Neuronal stem cell (in vitro differentiated cells): Measurements from ENCODE around the gene PSMB8.
A peak's percentile ranks its signal among the peaks of the same experiment; 100 is the strongest.
"Not testable (repeated sequence)": the region's sequence is repeated elsewhere in the genome, so short reads cannot be mapped to it uniquely, and the experiment has no call there.

ENCODE experiments used
- DNase-seq: peaks from one replicate; pipeline ENCODE4 v3.0.0-alpha.2; 2013; ENCODE audit warnings: low spot score
- H2AFZ ChIP-seq: one replicate; pipeline ENCODE4 v1.6.1; 2013; ENCODE audit warnings: mild to moderate bottlenecking, low read length, inconsistent platforms
- H2AK5ac ChIP-seq: 2 replicates; pipeline ENCODE4 v1.6.1; 2013; ENCODE audit warnings: low read depth, mild to moderate bottlenecking, inconsistent platforms, low read length, moderate library complexity, mixed read lengths
- H2BK120ac ChIP-seq: 2 replicates; pipeline ENCODE4 v1.6.1; 2013; ENCODE audit warnings: low read depth, mild to moderate bottlenecking, inconsistent platforms, low read length, moderate library complexity, mixed read lengths
- H2BK12ac ChIP-seq: one replicate; pipeline ENCODE4 v1.6.1; 2013; ENCODE audit warnings: low read length, inconsistent platforms
- H2BK15ac ChIP-seq: 2 replicates; pipeline ENCODE4 v1.6.1; 2013; ENCODE audit warnings: mild to moderate bottlenecking, low read length, inconsistent platforms, mixed read lengths
- H2BK5ac ChIP-seq: one replicate; pipeline ENCODE4 v1.6.1; 2013; ENCODE audit warnings: inconsistent platforms, mild to moderate bottlenecking, low read length, moderate library complexity
- H3K14ac ChIP-seq: one replicate; pipeline ENCODE4 v1.6.1; 2013; ENCODE audit warnings: low read length, inconsistent platforms
- H3K18ac ChIP-seq: 2 replicates; pipeline ENCODE4 v1.6.1; 2013; ENCODE audit warnings: low read length, inconsistent platforms
- H3K23ac ChIP-seq: 2 replicates; pipeline ENCODE4 v1.6.1; 2013; ENCODE audit warnings: low read depth, mild to moderate bottlenecking, mixed read lengths, low read length, inconsistent platforms; ENCODE audit not compliant: poor library complexity
- H3K27ac ChIP-seq: replicated peaks from 3 replicates; pipeline ENCODE4 v1.5.1; 2013; ENCODE audit warnings: low read length, inconsistent platforms
- H3K27me3 ChIP-seq, 3 experiments: 2 replicates each; pipeline ENCODE4 v1.6.1; 2013; ENCODE audit warnings: low read length in 3 of 3, mild to moderate bottlenecking in 2 of 3, inconsistent platforms in 1 of 3, low read depth in 1 of 3, mixed read lengths in 1 of 3, moderate library complexity in 1 of 3; ENCODE audit not compliant: control insufficient read depth in 3 of 3, insufficient read depth in 3 of 3
- H3K36me3 ChIP-seq, 2 donors: replicated peaks in 1 of 2; 2 replicates each; pipeline ENCODE4 v1.6.1; 2013; ENCODE audit warnings: low read length in 2 of 2; ENCODE audit not compliant: control insufficient read depth in 2 of 2, insufficient read depth in 2 of 2
- H3K4ac ChIP-seq: 2 replicates; pipeline ENCODE4 v1.6.1; 2013; ENCODE audit warnings: inconsistent platforms, mild to moderate bottlenecking, low read length, moderate library complexity
- H3K4me1 ChIP-seq, 2 donors: 1 replicate in 1 of 2; 2 replicates in 1 of 2; pipeline ENCODE4 v1.6.1; 2013; ENCODE audit warnings: low read length in 2 of 2, low read depth in 1 of 2; ENCODE audit not compliant: control insufficient read depth in 2 of 2, insufficient read depth in 1 of 2
- H3K4me2 ChIP-seq: one replicate; pipeline ENCODE4 v1.6.1; 2013; ENCODE audit warnings: mild to moderate bottlenecking, low read length, inconsistent platforms; ENCODE audit not compliant: insufficient read depth, poor library complexity, severe bottlenecking
- H3K4me3 ChIP-seq, 2 donors: 2 replicates each; pipeline ENCODE4 v1.5.1; 2013; ENCODE audit warnings: low read length in 2 of 2, mild to moderate bottlenecking in 2 of 2, inconsistent platforms in 1 of 2, moderate library complexity in 1 of 2
- H3K79me1 ChIP-seq: one replicate; pipeline ENCODE4 v1.6.1; 2013; ENCODE audit warnings: low read depth, mild to moderate bottlenecking, inconsistent platforms, low read length, moderate library complexity
- H3K9ac ChIP-seq: one replicate; pipeline ENCODE4 v1.6.1; 2013; ENCODE audit warnings: mild to moderate bottlenecking, low read depth, low read length, inconsistent platforms; ENCODE audit not compliant: poor library complexity
- H3K9me3 ChIP-seq, 2 donors: replicated peaks in 1 of 2; 2 replicates each; pipeline versions ENCODE3 to v1.6.1; 2013; ENCODE audit warnings: low read length in 2 of 2, mild to moderate bottlenecking in 2 of 2, inconsistent platforms in 1 of 2, low read depth in 1 of 2, mixed read lengths in 1 of 2, moderate library complexity in 1 of 2; ENCODE audit not compliant: control insufficient read depth in 2 of 2, insufficient read depth in 1 of 2
- H4K8ac ChIP-seq: one replicate; pipeline ENCODE4 v1.6.1; 2013; ENCODE audit warnings: low read depth, mild to moderate bottlenecking, inconsistent platforms, low read length, moderate library complexity
- H4K91ac ChIP-seq: one replicate; pipeline ENCODE4 v1.6.1; 2013; ENCODE audit warnings: low read length, low read depth, mild to moderate bottlenecking, inconsistent platforms; ENCODE audit not compliant: poor library complexity
- WGBS, 2 donors: extraction: QIAGEN DNeasy Blood & Tissue Kit; methylation state at CpG; one replicate each; pipeline ENCODE4 v1.1.7; 2013; ENCODE audit warnings: missing lambda C conversion rate in 2 of 2, mixed read lengths in 1 of 2; ENCODE audit not compliant: insufficient read length in 2 of 2, insufficient replicate concordance in 1 of 2; ENCODE audit errors: extremely low coverage in 2 of 2; 5-methylcytosine and 5-hydroxymethylcytosine counted together

PSMB8 gene

GRCh38 chr6:32809171-32809570 lies 34.7 kb downstream of the PSMB8 start:
- Histone ChIP-seq H4K91ac (no peak overlapping the region), H3K23ac (no peak overlapping the region), H2BK5ac (no peak overlapping the region), H4K8ac (no peak overlapping the region), H2AK5ac (no peak overlapping the region), H3K9me3 (no peaks in the 10 kb centered on the region), H3K27me3 (peaks cover 0 to 24% (median 0%) of the 10 kb centered on the region in 3 experiments), H2BK15ac (no peak overlapping the region), H3K4ac (no peak overlapping the region), H2AFZ (no peak overlapping the region), H3K18ac (no peak overlapping the region), H3K79me1 (no peaks in the 10 kb centered on the region), H2BK12ac (no peak overlapping the region), H3K14ac (no peak overlapping the region), H3K4me2 (no peak overlapping the region), H2BK120ac (no peak overlapping the region), H3K4me1 (no peaks in the 10 kb centered on the region), H3K36me3 (no peaks in the 10 kb centered on the region), H3K4me3 (no peak overlapping the region), H3K9ac (no peak overlapping the region), H3K27ac (no peak overlapping the region)
- no peak for DNase-seq
- WGBS, 2 donors, result no CpG with 5 or more reads among the region's 1 CpG

- no peaks in the 10 kb centered on the region for H3K9me3 ChIP-seq
- H3K14ac ChIP-seq, result peak overlapping the region; percentile 89
- no peak overlapping the region for H3K4me2 ChIP-seq
These were observed 36.7 kb downstream of the PSMB8 start for GRCh38 chr6:32807020-32807580.

GRCh38 chr6:32805404-32805803 lies 38.4 kb downstream of the PSMB8 start:
- not testable (repeated sequence) for H3K9ac ChIP-seq, H3K9me3 ChIP-seq

More at GRCh38 chr6:32807020-32807580, 36.7 kb downstream of the PSMB8 start:
- H3K4ac ChIP-seq, result no peak overlapping the region
- H3K27ac ChIP-seq, result no peak overlapping the region
- no peaks in the 10 kb centered on the region for H3K79me1 ChIP-seq
- H3K18ac ChIP-seq, result peak overlapping the region; percentile 71
- no peak overlapping the region for H2BK120ac ChIP-seq
- no peaks in the 10 kb centered on the region for H3K36me3 ChIP-seq
- H4K91ac ChIP-seq, result no peak overlapping the region
- no peak overlapping the region for H2AFZ ChIP-seq
- H3K4me3 ChIP-seq, result no peak overlapping the region
- H4K8ac ChIP-seq, result no peak overlapping the region
- H2BK15ac ChIP-seq, result no peak overlapping the region
- H3K27me3 ChIP-seq, result peaks cover 0 to 8% (median 0%) of the 10 kb centered on the region in 3 experiments
- H3K9ac ChIP-seq, result no peak overlapping the region
- DNase-seq, result no peak
- H3K23ac ChIP-seq, result peak overlapping the region; percentile 17
- H2BK12ac ChIP-seq, result no peak overlapping the region
- H2BK5ac ChIP-seq, result no peak overlapping the region
- H3K4me1 ChIP-seq, result no peaks in the 10 kb centered on the region
- WGBS, 2 donors, result no CpG with 5 or more reads among the region's 5 CpGs
- H2AK5ac ChIP-seq, result no peak overlapping the region

GRCh38 chr6:32803416-32803815 lies 40.4 kb downstream of the PSMB8 start:
- Histone ChIP-seq H3K9me3 (peaks cover 0 to 4% of the 10 kb centered on the region in 2 donors), H4K91ac (no peak overlapping the region), H3K36me3 (no peaks in the 10 kb centered on the region), H3K9ac (no peak overlapping the region), H2BK12ac (no peak overlapping the region), H3K18ac (no peak overlapping the region), H3K27ac (no peak overlapping the region), H3K79me1 (no peaks in the 10 kb centered on the region), H2BK120ac (no peak overlapping the region), H3K27me3 (peaks cover 0 to 10% (median 0%) of the 10 kb centered on the region in 3 experiments), H3K23ac (no peak overlapping the region), H3K4me2 (no peak overlapping the region), H2BK15ac (no peak overlapping the region), H3K4ac (no peak overlapping the region), H3K4me1 (no peaks in the 10 kb centered on the region), H2BK5ac (no peak overlapping the region), H3K14ac (no peak overlapping the region), H2AFZ (no peak overlapping the region), H2AK5ac (no peak overlapping the region), H4K8ac (no peak overlapping the region), H3K4me3 (no peak overlapping the region)
- DNase-seq, result no peak
- no CpG with 5 or more reads among the region's 2 CpGs for WGBS, 2 donors

More at GRCh38 chr6:32805404-32805803, 38.4 kb downstream of the PSMB8 start:
- not testable (repeated sequence) for H3K23ac ChIP-seq, H3K4ac ChIP-seq, H2AK5ac ChIP-seq, H3K27ac ChIP-seq, H2BK120ac ChIP-seq, H4K91ac ChIP-seq, H3K18ac ChIP-seq, H3K27me3 ChIP-seq, H3K14ac ChIP-seq, H4K8ac ChIP-seq, H3K4me1 ChIP-seq, H3K4me3 ChIP-seq, H2BK5ac ChIP-seq, DNase-seq, H3K36me3 ChIP-seq, H3K4me2 ChIP-seq, H3K79me1 ChIP-seq, H2AFZ ChIP-seq, H2BK15ac ChIP-seq, H2BK12ac ChIP-seq
